Endothelial cell of umbilical vein (primary cell): Measurements from ENCODE around the gene MICAL3. TPM values are rescaled to one million over a fixed set of nuclear protein-coding genes. Genes with fewer than 3 reads are reported as not detected.

Experiments
- BruUV-seq: library from RNA; stranded (reverse); fragments of 400-500 nt; replicated peaks from 2 replicates; lab custom pipeline; 2021; lab: Mats Ljungman, UMichigan
- CTCF ChIA-PET: fragments of 300-600, 350-600 bp; sonication (Branson Sonifier 250); formaldehyde crosslinking; loops from one replicate; lab custom pipeline; 2021; ENCODE audit warnings: antibody characterized with exemption, inconsistent platforms; lab: Charles Lee
- POLR2A ChIA-PET: fragments of 300-600, 350-600 bp; sonication (Branson Sonifier 250); formaldehyde crosslinking; loops from one replicate; lab custom pipeline; 2021; ENCODE audit warnings: antibody characterized with exemption, inconsistent platforms; lab: Charles Lee
- DNase-seq: peaks from one replicate; pipeline ENCODE4 v3.0.0-alpha.2; 2011; ENCODE audit warnings: low read depth, low spot score
- FAIRE-seq: peaks from 2 replicates; lab custom pipeline; 2011; peaks lifted over from hg19 to GRCh38; lab: Jason Lieb, UNC
- H2AFZ ChIP-seq: 2 replicates; pipeline ENCODE4 v1.6.0; 2012; ENCODE audit warnings: low read depth, low read length, control low read depth, inconsistent platforms
- H3K27ac ChIP-seq: 2 replicates; pipeline ENCODE4 v1.5.1; 2011; ENCODE audit warnings: low read depth, mild to moderate bottlenecking, control low read depth, low read length, moderate library complexity; ENCODE audit not compliant: insufficient read depth
- H3K27me3 ChIP-seq, 2 experiments: 2 replicates each; pipeline versions ENCODE4 v1.6.0 to v1.6.1; 2011; ENCODE audit warnings: low read length in 2 of 2, mixed read lengths in 1 of 2; ENCODE audit not compliant: control insufficient read depth in 2 of 2, insufficient read depth in 2 of 2
- H3K36me3 ChIP-seq, 2 experiments: 2 replicates in 1 of 2; 3 replicates in 1 of 2; pipeline ENCODE4 v1.5.1; 2011; ENCODE audit warnings: low read length in 2 of 2, mild to moderate bottlenecking in 1 of 2, moderate library complexity in 1 of 2; ENCODE audit not compliant: control insufficient read depth in 2 of 2, insufficient read depth in 2 of 2; ENCODE audit errors: extremely low read depth in 1 of 2
- H3K4me1 ChIP-seq: 3 replicates; pipeline ENCODE4 v1.5.1; 2011; ENCODE audit warnings: mild to moderate bottlenecking, low read length; ENCODE audit not compliant: control insufficient read depth, insufficient read depth; ENCODE audit errors: extremely low read depth
- H3K4me2 ChIP-seq: 2 replicates; pipeline ENCODE4 v1.6.1; 2011; ENCODE audit warnings: low read length, control low read depth, mixed read lengths; ENCODE audit not compliant: insufficient read depth
- H3K4me3 ChIP-seq, 3 experiments: fragments of 200-600 bp in 1 of 3; sonication (generic), shearing (Covaris generic) in 1 of 3; replicated peaks in 1 of 3; 2 replicates each; pipeline ENCODE4 v1.5.1; 2011 to 2016; ENCODE audit warnings: control low read depth in 3 of 3, low read length in 3 of 3, mild to moderate bottlenecking in 2 of 3, inconsistent platforms in 1 of 3, low read depth in 1 of 3, moderate library complexity in 1 of 3; ENCODE audit not compliant: insufficient read depth in 1 of 3
- H3K79me2 ChIP-seq: 2 replicates; pipeline ENCODE4 v1.6.0; 2012; ENCODE audit warnings: low read length, inconsistent platforms; ENCODE audit not compliant: control insufficient read depth, insufficient read depth
- H3K9ac ChIP-seq: replicated peaks from 2 replicates; pipeline ENCODE3; 2011; ENCODE audit warnings: low read length, control low read depth; ENCODE audit not compliant: insufficient read depth; ENCODE audit errors: extremely low read depth
- H3K9me1 ChIP-seq: replicated peaks from 3 replicates; pipeline ENCODE4 v1.6.0; 2011; ENCODE audit warnings: mild to moderate bottlenecking, low read length; ENCODE audit not compliant: control insufficient read depth, insufficient read depth; ENCODE audit errors: extremely low read depth
- H3K9me3 ChIP-seq: replicated peaks from 2 replicates; pipeline ENCODE4 v1.5.1; 2012; ENCODE audit warnings: low read length, inconsistent platforms; ENCODE audit not compliant: control insufficient read depth, insufficient read depth
- H4K20me1 ChIP-seq: replicated peaks from 2 replicates; pipeline ENCODE3; 2011; ENCODE audit warnings: mild to moderate bottlenecking, low read length; ENCODE audit not compliant: control insufficient read depth, insufficient read depth; ENCODE audit errors: extremely low read depth
- EZH2 ChIP-seq: IDR thresholded peaks from 2 replicates; pipeline ENCODE4 v1.6.1; 2012; ENCODE audit warnings: borderline replicate concordance, low read depth, mild to moderate bottlenecking, moderate library complexity, low read length, inconsistent platforms; ENCODE audit not compliant: severe bottlenecking
- FOS ChIP-seq: IDR thresholded peaks from 2 replicates; pipeline ENCODE4 v1.6.1; 2011; ENCODE audit warnings: mild to moderate bottlenecking, low read length, moderate library complexity, borderline replicate concordance; ENCODE audit not compliant: insufficient read depth
- GATA2 ChIP-seq: IDR thresholded peaks from 2 replicates; pipeline ENCODE4 v1.7.0; 2011; ENCODE audit warnings: low read depth, mild to moderate bottlenecking, moderate library complexity, mixed read lengths, low read length; ENCODE audit not compliant: insufficient read length, insufficient read depth
- JUN ChIP-seq: IDR thresholded peaks from 2 replicates; pipeline ENCODE4 v1.6.1; 2011; ENCODE audit warnings: borderline replicate concordance, low read depth; ENCODE audit not compliant: insufficient read length, insufficient read depth
- MYC ChIP-seq: IDR thresholded peaks from one replicate; pipeline ENCODE4 v1.6.1; 2011; ENCODE audit warnings: mild to moderate bottlenecking, low read depth, low read length
- POLR2A ChIP-seq: IDR thresholded peaks from 2 replicates; pipeline ENCODE4 v1.6.1; 2012; ENCODE audit warnings: low read depth, mild to moderate bottlenecking, control low read depth, low read length
- POLR2AphosphoS5 ChIP-seq: IDR thresholded peaks from 2 replicates; pipeline ENCODE4 v1.6.1; 2012; ENCODE audit warnings: low read depth, mild to moderate bottlenecking, control low read depth, low read length, moderate library complexity; ENCODE audit not compliant: insufficient read depth
- dilution Hi-C: fragments of 300-500 bp; cut with MboI; formaldehyde crosslinking; loops from one replicate; pipeline ENCODE4 v1.15.0; 2019; ENCODE audit warnings: low sequenced_read_pairs; ENCODE audit not compliant: extremely low pct_ligation_motif_present
- intact Hi-C: fragments of 100-400 bp; cut with micrococcal nuclease; formaldehyde crosslinking; loops from one replicate; pipeline ENCODE4 v1.10.0; 2022
- polyA plus RNA-seq, 4 experiments: library from polyadenylated mRNA; depleted of rRNA in 3 of 4; stranded (reverse) in 3 of 4; unstranded in 1 of 4; fragments of >200 nt; gene quantifications; 2 replicates each; pipeline versions ENCODE4 v1.2.1 to v1.2.3, GENCODE V29; 2011 to 2012; ENCODE audit warnings: missing spikeins in 1 of 4
- total RNA-seq: library from RNA; stranded (reverse); gene quantifications from 2 replicates; pipeline ENCODE4 v1.2.3, GENCODE V29; 2021
- TF ChIP-seq, protein P1 (sequence below), 2 donors: IDR thresholded peaks; 1 replicate in 1 of 2; 2 replicates in 1 of 2; pipeline ENCODE4 v1.5.1; 2011; ENCODE audit warnings: low read length in 2 of 2, mild to moderate bottlenecking in 2 of 2, moderate library complexity in 2 of 2, control low read depth in 1 of 2, inconsistent platforms in 1 of 2, low read depth in 1 of 2; ENCODE audit not compliant: insufficient read depth in 1 of 2; ENCODE audit errors: extremely low read depth in 1 of 2
- TF ChIP-seq, protein P2 (sequence below): IDR thresholded peaks from 2 replicates; pipeline ENCODE4 v1.6.1; 2011; ENCODE audit not compliant: insufficient read depth, insufficient read length

The MICAL3 gene
- total and polyA plus RNA-seq, 2 donors (not counting 3 experiments of a cell fraction or from before 2014, with no cell fraction given): 14.5 to 63.7 TPM

DNA sequence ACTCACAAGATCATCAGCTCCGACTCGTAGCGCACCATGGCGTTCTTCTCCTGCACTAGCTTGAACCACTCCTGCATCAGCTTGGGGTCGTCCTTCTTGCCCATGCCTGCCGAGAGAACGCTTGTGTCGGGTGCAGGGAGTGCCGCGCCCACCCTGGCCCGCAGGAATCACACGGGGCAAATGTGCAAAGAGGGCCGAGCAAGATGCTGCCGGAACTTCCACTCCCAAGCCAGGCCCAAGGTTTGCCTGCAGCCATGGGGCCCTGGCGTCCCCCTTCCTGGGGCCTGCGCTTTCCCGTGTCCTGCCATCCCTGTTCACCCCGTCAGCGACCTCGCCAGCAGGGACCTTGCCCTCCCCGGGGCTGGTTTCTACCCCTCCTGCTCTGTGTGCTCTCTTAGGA is 233.2 kb downstream of the MICAL3 start:
- H3K27ac ChIP-seq: no peak overlapping the region
- peaks cover 3 to 7% of the 10 kb centered on the region in 2 experiments for H3K36me3 ChIP-seq
- H3K4me2 ChIP-seq: no peak overlapping the region
- DNase-seq: no peak
- BruUV-seq: no TSS peak
- H3K9ac ChIP-seq: no peak overlapping the region
- TF ChIP-seq FOS (no peak), GATA2 (no peak), POLR2A (no peak), JUN (no peak), MYC (no peak), POLR2AphosphoS5 (no peak), EZH2 (no peak)
- TF ChIP-seq, protein P1, sequence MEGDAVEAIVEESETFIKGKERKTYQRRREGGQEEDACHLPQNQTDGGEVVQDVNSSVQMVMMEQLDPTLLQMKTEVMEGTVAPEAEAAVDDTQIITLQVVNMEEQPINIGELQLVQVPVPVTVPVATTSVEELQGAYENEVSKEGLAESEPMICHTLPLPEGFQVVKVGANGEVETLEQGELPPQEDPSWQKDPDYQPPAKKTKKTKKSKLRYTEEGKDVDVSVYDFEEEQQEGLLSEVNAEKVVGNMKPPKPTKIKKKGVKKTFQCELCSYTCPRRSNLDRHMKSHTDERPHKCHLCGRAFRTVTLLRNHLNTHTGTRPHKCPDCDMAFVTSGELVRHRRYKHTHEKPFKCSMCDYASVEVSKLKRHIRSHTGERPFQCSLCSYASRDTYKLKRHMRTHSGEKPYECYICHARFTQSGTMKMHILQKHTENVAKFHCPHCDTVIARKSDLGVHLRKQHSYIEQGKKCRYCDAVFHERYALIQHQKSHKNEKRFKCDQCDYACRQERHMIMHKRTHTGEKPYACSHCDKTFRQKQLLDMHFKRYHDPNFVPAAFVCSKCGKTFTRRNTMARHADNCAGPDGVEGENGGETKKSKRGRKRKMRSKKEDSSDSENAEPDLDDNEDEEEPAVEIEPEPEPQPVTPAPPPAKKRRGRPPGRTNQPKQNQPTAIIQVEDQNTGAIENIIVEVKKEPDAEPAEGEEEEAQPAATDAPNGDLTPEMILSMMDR (IDR thresholded peaks at IDR 0.05; ENCODE audit: extremely low read depth in 1 of 2, insufficient read depth in 1 of 2, low read depth in 1 of 2, low read length in 2 of 2): no peak
- TF ChIP-seq, protein P2, sequence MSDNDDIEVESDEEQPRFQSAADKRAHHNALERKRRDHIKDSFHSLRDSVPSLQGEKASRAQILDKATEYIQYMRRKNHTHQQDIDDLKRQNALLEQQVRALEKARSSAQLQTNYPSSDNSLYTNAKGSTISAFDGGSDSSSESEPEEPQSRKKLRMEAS: no peak
- H3K4me3 ChIP-seq: no peak overlapping the region
- peaks cover 9% of the 10 kb centered on the region for H3K4me1 ChIP-seq
- ChIA-PET CTCF (interaction anchor here (0.7 kb wide), 1 partner anchor 285 kb away, joined by 4 read pairs; no protein-coding TSS in a partner anchor), POLR2A (no interaction called here)
- no peaks in the 10 kb centered on the region for H3K9me1 ChIP-seq
- H3K9me3 ChIP-seq: no peaks in the 10 kb centered on the region
- H3K79me2 ChIP-seq: no peaks in the 10 kb centered on the region
- dilution Hi-C loops (no loop called here), intact Hi-C loops (no loop called here)
- H2AFZ ChIP-seq: no peak overlapping the region
- no peak for FAIRE-seq
- H3K27me3 ChIP-seq: no peaks in the 10 kb centered on the region
- H4K20me1 ChIP-seq: no peaks in the 10 kb centered on the region
